ENCODE data around the gene SKP1.

The SKP1 gene

DNA sequence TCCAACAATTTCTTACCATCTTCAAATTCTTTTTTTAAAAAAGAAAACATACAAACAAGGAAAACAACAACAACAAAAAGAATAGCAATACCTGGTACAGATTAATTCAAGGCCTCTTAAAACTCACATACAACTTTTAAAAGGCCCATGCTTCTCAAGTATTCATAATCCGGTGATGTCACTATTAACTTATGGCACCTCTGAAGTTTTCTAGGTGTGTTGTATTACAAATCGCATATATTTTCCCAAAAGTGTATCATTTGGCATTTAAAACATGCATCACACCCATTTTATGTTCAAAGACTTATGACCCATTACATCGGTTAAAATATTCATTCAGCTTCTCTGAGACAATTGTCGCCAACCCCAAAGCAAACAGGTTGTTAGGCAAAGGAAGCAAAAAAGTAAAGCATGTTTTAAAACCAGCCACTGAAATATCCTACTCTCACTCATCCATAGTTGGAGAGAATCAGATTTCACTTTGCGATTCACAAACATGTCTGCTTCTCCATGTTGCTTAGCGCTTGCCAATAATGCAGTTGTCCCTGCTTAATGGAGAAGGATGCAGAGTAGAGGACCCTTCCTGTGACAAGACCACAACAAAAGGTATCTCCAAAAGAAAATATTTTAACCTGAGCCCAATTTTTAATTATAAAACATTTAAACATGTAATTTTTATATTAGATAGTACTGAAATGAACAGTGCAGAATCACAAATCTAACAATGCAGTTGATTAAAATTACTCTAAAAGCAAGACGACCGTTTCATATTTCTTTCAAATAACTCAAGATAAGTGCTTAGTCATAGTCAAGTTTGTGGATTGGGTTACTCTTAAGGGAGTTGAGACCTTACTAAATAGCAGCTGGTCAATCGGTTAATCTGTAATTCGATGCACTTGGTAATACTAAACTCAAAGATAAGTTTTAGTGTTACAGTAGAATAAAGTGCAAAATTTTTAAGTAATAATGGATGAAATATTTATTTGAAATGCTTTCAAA, 1.6 kb downstream of the SKP1 start:
- TF ChIP-seq POLR2AphosphoS5 (IDR thresholded peaks at IDR 0.05; ENCODE audit: low read depth, low read length) (no peak), TAF1 (IDR thresholded peaks at IDR 0.05; ENCODE audit: borderline replicate concordance, insufficient read depth, low read length) (no peak), FOXP2 (optimal IDR thresholded peaks at IDR 0.05; ENCODE audit: borderline replicate concordance, extremely low read depth, extremely low read length, insufficient read depth) (no peak), SIN3A (IDR thresholded peaks at IDR 0.05; ENCODE audit: borderline replicate concordance, insufficient read depth, low read length) (no peak)
- TF ChIP-seq, protein P1, sequence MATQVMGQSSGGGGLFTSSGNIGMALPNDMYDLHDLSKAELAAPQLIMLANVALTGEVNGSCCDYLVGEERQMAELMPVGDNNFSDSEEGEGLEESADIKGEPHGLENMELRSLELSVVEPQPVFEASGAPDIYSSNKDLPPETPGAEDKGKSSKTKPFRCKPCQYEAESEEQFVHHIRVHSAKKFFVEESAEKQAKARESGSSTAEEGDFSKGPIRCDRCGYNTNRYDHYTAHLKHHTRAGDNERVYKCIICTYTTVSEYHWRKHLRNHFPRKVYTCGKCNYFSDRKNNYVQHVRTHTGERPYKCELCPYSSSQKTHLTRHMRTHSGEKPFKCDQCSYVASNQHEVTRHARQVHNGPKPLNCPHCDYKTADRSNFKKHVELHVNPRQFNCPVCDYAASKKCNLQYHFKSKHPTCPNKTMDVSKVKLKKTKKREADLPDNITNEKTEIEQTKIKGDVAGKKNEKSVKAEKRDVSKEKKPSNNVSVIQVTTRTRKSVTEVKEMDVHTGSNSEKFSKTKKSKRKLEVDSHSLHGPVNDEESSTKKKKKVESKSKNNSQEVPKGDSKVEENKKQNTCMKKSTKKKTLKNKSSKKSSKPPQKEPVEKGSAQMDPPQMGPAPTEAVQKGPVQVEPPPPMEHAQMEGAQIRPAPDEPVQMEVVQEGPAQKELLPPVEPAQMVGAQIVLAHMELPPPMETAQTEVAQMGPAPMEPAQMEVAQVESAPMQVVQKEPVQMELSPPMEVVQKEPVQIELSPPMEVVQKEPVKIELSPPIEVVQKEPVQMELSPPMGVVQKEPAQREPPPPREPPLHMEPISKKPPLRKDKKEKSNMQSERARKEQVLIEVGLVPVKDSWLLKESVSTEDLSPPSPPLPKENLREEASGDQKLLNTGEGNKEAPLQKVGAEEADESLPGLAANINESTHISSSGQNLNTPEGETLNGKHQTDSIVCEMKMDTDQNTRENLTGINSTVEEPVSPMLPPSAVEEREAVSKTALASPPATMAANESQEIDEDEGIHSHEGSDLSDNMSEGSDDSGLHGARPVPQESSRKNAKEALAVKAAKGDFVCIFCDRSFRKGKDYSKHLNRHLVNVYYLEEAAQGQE (IDR thresholded peaks at IDR 0.05; ENCODE audit: insufficient read depth in 1 of 2, low read depth in 2 of 2, low read length in 2 of 2), result no peak

DNA sequence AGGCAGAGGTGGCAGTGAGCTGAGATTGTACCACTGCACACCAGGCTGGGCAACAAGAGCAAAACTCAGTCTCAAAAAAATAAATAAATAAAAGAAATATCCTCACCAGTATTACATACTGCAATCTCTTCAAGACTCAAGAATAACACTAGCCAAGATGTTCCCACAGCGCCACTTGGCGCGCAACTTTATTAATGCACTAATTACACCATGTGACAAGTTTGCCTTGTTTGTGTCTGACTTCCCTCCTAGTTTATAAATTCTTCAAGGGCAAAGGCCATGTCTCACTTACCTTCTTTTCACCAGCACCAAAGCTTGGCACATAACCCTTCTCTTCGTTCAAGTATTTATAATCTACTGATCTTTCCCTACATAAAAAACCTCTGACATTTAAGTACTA, 4.8 kb downstream of the SKP1 start:
- TF ChIP-seq, protein P1 (IDR thresholded peaks at IDR 0.05; ENCODE audit: insufficient read depth in 1 of 2, low read depth in 2 of 2, low read length in 2 of 2), result no peak
- TF ChIP-seq FOXP2 (optimal IDR thresholded peaks at IDR 0.05; ENCODE audit: borderline replicate concordance, extremely low read depth, extremely low read length, insufficient read depth), result no peak
- TF ChIP-seq TAF1 (IDR thresholded peaks at IDR 0.05; ENCODE audit: borderline replicate concordance, insufficient read depth, low read length), result no peak
- TF ChIP-seq POLR2AphosphoS5 (IDR thresholded peaks at IDR 0.05; ENCODE audit: low read depth, low read length), result no peak
- TF ChIP-seq SIN3A (IDR thresholded peaks at IDR 0.05; ENCODE audit: borderline replicate concordance, insufficient read depth, low read length), result no peak

DNA sequence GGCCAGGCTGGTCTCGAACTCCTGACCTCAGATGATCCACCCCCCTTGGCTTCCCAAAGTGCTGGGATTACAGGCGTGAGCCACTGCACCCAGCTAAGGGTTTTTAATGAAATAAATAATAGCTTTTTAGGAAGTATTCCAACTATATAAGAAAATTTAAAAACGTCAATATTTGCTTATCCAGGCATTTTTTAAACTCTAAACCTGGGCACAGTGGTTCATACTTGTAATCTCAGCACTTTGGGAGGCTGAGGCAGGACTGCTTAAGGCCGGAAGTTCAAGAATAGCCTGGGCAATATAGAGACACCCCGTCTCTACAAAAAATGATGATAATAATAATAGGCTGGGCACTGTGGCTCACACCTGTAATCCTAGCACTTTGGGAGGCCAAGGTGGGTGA, 14.2 kb downstream of the SKP1 start:
- TF ChIP-seq POLR2AphosphoS5 (IDR thresholded peaks at IDR 0.05; ENCODE audit: low read depth, low read length) (no peak), SIN3A (IDR thresholded peaks at IDR 0.05; ENCODE audit: borderline replicate concordance, insufficient read depth, low read length) (no peak), FOXP2 (optimal IDR thresholded peaks at IDR 0.05; ENCODE audit: borderline replicate concordance, extremely low read depth, extremely low read length, insufficient read depth) (no peak), TAF1 (IDR thresholded peaks at IDR 0.05; ENCODE audit: borderline replicate concordance, insufficient read depth, low read length) (no peak)
- TF ChIP-seq, protein P1 (IDR thresholded peaks at IDR 0.05; ENCODE audit: insufficient read depth in 1 of 2, low read depth in 2 of 2, low read length in 2 of 2), result no peak

DNA sequence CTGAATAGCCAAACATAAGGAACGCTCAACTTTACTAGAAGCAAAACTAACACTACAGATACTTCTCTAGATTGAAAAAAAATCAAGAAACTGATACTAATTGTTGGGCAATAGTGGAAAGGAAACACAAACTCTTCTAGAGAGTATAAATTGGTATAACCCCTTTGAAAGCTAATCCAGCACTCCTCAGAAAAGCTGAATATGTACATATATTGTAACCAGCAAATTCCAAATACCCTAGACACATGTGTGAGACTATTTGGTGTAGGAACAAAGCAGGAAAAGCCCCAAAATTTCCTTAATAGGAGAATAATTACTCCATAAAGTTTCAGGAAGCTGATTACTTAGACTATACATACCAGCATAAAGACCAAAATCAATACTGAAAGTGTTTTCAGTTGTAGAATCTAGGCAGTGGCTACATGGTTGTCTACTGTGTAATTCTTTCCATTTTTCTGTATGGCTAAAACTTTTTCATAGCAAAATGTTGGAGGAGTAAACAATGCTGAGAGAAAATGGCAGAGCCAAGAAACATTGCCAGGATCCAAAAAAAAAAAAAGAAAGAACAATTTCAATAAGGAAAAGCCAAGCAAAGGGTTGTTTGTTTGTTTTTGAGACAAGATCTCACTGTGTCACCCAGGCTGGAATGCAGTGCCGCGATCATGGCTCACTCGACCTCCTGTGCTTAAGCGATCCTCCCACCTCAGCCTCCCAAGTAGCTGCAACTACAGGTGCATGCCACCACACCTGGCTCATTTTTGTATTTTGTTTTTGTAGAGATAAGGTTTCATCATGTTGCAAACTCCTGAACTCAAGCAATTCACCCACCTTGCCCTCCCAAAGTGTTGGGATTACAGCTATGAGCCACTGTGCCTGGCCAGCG, 15.0 kb downstream of the SKP1 start:
- TF ChIP-seq, protein P1 (IDR thresholded peaks at IDR 0.05; ENCODE audit: insufficient read depth in 1 of 2, low read depth in 2 of 2, low read length in 2 of 2), result no peak
- no peak for TF ChIP-seq POLR2AphosphoS5 (IDR thresholded peaks at IDR 0.05; ENCODE audit: low read depth, low read length)

Measured in PFSK-1 (cell line).